ENCODE results near the gene BNIP5.

BNIP5 gene

DNA sequence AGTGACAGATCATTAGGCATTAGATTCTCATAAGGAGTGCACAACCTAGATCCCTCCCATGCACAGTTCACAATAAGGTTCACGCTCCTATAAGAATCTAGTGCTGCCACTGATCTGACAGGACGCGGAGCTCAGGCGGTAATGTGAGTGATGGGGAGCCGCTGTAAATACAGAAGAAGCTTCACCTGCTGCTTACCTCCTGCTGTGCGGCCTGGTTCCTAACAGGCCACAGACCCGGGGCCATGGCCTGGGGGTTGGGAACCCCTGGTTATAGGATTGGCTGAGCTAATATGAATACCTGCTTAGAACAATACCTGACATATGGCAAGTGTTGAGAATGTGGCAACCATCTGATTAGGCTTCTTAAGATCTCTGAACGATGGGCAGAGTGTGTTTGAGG, 64.5 kb downstream of the BNIP5 start:
- TF ChIP-seq GATA2 (IDR thresholded peaks at IDR 0.05; ENCODE audit: low read depth, low read length) (no peak), GATA3 (IDR thresholded peaks at IDR 0.05; ENCODE audit: low read depth, low read length) (no peak)

DNA sequence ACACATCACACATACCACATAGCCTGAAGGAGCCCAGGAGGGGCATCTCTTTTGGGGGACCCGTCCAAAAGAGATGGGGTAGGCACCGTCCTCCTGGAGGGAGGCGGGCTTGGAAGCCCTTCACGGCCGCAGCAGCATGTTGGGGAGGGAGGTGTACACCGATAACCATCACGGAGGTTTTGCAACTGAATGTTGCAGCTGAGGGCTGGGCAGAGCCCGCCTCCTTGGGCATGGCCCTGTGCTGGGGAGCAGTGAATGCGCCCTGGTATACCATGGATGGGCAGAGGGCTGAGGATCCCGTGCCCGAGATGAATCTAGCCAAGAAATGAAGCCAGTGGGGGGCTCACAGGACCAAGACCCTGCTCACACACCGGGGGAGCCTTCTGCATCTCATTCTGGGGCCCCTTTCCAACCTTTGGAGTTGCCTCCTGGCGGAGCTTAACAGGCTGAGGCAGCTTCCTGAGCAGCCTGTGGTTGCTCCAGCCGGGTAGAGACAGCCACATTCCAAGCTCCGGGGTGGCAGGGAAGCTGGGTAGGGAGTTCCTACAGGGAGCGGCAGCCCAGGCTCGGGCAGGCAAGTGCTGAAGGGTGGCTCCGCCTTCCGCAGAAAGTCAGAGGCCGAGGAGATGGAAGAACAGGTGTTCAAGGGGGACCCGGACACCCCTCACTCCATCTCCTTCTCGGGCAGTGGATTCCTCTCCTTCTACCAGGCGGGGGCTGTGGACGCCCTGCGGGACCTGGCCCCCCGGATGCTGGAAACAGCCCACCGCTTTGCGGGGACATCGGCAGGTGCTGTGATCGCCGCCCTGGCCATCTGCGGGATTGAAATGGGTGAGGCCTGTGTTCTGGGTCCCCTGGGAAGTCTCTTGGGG, 66.6 kb downstream of the BNIP5 start, which contains the start of gene PNPLA1:
Gene PNPLA1 (plus strand): TSS at position 227 of the 872 bp plus-strand sequence. CDS start 400 bp downstream, at position 627.
- TF ChIP-seq GATA3 (IDR thresholded peaks at IDR 0.05; ENCODE audit: low read depth, low read length): no peak

DNA sequence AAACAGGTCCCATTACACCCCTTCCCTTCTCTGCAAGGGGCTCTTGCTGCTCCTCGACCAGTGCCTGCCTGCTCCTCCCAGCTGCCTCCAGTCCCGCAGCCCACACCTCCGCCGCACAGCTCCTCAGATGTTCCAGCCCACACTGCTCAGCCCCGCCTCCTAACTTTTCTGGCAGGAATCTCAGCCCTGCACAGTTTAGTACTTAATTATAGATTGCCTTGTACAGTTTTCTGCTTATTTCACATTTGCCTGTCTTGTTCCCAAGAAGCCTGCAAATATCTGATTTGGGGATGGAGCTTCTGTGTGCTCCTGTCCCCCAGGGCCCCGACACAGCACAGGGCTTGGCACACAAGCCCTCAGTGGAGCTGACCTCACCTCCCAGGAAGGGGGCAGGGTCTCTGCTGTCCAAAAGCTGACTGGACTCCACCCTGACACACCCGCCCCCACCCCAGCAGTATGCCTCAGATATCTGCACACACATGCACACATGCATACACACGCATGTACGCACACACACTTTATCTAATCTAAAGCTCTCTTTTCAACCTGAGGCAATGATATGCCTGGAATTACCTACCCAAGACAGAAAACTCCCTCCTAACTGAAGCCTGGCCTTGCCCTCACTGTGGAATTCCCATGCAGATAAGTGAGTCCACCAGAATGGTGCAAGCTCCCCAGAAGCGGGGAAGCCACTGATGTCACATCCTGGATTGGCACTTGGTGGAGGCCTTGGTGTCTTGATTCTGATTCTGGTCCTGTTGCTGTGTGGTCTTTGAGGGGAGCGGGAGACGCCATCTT, 68.0 kb downstream of the BNIP5 start:
- TF ChIP-seq GATA3 (IDR thresholded peaks at IDR 0.05; ENCODE audit: low read depth, low read length) (no peak), GATA2 (IDR thresholded peaks at IDR 0.05; ENCODE audit: low read depth, low read length) (no peak)

DNA sequence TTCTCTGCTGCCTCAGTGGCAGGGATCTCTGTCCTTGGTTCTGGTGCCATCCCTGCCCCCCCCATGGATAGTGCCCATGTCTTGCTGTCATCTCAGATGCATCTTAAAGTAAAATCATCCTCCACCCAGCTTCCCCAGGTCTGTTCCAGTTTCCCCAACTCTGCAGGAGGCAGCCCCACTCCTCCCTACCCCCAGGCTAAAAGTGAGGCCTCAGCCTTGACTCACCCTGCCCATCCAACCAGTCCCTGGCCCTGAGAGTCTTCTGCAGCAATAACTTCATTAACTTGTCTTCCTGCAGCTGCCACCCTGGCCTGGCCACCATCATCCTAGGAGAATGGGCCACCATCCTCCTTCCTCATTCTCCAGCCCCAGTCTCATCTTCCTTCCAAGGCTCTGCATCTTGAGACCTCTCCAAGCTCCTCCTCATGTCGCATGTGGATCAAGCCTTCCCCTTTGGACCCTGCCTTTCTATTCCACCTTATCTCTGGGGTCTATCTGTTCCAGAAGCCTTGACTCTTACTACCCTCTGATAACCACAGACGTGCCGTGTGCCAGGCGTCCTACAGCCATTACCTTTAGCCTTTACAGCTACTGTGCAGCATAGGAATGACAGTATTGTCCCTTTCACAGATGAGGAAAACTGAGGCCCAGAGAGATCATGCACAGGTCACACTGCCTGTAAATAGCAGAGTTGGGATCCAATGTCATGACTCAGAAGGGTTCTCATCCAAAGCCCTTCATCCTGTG, 68.8 kb downstream of the BNIP5 start:
- TF ChIP-seq GATA2 (IDR thresholded peaks at IDR 0.05; ENCODE audit: low read depth, low read length) (no peak), GATA3 (IDR thresholded peaks at IDR 0.05; ENCODE audit: low read depth, low read length) (no peak)

DNA sequence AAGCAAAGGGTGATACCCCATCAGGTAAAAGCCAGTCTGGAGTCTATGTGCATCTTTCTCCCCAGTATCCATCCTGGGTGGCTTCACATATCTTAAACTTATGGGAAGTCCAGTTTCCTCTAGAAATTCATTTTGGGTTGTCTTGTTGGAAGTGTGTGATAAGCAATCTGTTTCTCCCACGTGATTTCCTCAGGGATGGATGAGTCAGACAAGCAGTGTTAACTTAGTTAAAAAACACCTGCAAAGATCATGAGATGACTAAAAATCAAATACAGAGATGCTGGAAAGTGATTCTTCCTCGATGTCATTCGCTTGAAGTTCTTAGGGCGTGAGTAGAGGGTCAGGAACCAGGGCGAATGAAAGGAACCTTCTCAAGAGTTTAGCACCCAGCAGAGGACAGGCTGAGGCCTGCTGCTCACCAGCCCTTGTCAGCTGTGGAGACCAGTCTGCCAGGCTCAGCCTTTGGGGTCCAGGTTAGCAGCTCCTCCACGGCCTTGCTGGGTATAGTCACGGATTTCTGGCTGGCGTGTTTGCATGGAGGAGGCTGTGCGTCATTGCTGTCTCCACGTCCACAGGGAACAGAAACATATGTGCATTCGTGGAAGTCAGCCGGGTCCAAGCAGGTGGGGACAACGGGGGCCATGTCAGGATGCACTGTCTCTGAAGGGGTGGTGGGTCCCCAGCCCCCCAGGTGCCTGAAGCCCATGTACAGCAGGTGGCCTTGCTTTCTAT, 69.6 kb downstream of the BNIP5 start:
- TF ChIP-seq GATA3 (IDR thresholded peaks at IDR 0.05; ENCODE audit: low read depth, low read length) (no peak), GATA2 (IDR thresholded peaks at IDR 0.05; ENCODE audit: low read depth, low read length) (no peak)
